Putamen (tissue), 1 donor: Measurements from ENCODE around the gene BRSK2.

Source experiments
- DNase-seq: peaks from one replicate; pipeline ENCODE4 v3.0.0-alpha.2; 2016; ENCODE audit warnings: low spot score

The BRSK2 gene

DNA sequence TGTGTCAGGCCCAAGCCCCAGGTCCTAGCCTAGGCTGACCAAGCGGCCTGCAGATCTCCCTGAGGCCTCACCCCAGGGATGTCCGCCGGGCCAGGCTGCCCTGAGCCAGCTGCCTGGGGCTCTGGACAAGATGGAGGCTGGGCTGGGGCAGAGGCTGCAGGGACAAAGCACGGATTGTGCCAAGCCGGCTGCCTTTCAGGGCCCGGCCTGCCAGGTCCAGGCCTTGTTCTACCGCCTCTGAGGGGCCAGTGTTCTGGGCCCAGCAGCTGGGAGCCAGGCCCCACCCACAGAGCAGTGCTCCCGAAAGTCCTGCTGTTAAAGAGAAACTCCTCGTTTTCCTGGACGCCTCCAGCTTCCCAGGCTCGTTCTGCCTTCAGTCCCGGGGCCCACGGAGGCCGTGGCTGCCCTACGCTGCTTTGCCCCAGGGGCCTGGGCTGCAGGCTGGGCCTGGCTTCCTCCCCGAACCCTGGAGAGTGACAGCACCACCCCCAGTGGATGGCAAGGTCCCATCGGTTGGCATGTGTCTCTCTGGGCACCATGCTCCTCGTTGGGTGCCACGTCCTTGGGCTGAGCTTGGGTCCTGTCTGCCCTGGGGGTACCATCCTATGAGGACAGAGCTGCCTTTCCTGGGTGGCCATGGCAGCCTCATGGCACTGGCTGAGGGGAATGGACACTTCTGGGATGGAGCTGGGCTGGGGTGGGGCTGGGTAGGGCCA lies 7.6 kb downstream of the BRSK2 start:
- DNase-seq, result peak; percentile 96

DNA sequence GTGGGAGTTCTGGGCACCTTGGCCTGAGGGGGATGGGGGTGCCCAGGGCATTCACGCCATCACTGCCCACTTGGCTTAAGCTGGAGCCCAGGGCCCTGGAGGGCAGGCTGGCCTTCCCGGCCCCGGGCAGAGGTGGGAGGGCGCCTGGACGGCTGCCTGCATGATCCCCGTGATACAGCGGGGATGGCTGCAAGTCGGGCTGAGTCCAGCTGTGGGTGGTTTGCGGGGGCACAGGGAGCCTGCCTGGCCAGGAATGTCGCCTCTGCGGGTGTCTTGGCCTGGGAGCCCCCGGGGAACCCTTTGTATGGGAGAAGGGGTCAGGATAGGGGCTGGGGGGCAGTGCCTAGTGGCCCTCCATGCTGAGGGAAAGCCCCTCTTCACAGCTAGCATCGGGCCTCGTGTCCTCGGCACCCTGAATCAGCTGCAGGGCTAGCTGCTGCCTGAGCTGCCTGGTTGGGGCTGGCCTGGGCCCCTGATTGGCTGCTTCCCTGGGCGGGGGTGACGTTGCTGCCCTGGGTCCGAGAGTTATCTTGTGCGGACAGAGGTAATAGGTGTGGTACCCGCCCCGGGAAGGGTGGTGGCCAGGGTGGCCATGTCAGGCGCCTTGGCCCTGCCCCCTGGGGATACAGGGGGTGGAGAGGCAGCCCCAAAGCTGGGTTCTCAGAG lies 8.3 kb downstream of the BRSK2 start:
- no peak for DNase-seq

DNA sequence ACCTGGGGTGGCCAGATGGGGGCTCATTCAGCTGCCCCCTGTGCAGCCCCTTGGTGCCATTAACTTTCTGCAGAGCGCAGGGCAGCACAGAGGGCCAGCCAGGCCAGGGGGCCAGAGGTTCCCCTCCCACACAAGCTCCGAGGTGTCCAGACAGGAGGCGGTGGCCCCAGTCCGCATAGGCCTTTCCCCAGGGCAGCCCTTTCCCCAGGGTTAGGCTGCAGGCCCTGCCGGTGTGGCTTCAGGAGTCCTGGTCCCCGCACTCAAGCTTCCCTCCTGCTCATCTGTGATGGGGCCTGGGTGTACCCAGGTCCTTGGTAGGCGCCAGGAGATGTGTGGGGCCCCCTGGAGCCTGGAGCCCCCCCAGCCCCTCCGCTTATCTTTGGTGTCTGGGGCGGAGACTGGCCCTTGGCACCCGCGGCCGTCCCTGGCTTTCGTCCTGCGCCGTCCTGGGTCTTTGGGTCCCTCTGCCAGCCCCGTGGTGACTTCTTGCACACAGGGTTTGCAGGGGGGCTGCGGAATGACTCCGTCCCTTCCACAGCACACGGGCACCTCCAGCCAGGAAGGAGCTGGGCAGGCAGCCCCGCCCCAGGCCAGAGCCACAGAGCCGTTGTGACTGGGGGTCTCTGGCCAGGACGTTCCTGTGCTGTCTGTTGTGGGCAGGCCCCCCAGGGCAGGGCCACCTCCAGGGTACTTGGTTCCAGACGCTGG lies 8.9 kb downstream of the BRSK2 start:
- DNase-seq, result no peak

DNA sequence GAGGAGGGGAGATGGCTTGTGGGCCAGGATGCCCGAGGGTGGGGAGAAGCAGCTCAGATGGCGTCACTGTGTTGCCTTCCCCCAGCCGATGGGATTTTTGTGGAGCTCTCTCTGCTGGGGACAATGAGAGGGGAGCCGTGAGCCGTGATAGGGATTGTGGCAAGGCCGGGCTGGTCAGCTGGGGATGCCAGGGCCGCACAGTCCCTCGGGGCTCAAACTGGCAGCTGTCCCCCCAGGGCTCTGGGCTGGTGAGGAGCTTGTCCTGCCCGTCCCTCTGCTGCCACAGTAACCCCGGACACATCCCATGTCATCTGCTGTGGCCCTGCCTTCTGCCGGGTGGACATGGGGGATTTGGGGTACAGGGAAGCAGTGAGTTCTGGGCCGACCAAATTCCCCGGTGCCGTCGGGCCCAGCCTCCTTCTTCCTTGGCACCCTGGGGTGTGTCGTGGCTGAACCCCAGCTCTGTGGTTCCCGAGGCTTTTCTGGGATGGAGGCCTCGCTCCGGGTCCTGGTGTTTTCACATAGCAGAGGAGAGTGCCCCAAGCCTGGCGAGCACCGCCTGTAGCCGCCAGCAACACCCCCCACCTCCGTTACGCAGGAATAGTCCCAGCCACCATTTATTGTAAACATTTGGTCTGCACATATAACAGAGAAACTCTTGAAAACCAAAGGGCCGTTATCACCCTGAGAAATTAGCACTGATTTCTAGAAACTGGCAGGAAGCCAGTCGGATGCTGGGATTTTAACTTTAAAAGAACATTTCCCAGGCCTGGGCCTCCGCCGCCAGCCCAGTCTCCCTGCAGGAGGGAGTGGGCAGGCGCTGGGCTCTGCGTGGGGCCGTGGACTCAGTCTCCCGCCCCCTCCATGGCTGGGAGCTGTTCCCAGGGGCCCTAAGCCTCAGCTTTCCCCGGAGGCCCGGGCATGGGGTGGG lies 9.9 kb downstream of the BRSK2 start:
- DNase-seq, result no peak

DNA sequence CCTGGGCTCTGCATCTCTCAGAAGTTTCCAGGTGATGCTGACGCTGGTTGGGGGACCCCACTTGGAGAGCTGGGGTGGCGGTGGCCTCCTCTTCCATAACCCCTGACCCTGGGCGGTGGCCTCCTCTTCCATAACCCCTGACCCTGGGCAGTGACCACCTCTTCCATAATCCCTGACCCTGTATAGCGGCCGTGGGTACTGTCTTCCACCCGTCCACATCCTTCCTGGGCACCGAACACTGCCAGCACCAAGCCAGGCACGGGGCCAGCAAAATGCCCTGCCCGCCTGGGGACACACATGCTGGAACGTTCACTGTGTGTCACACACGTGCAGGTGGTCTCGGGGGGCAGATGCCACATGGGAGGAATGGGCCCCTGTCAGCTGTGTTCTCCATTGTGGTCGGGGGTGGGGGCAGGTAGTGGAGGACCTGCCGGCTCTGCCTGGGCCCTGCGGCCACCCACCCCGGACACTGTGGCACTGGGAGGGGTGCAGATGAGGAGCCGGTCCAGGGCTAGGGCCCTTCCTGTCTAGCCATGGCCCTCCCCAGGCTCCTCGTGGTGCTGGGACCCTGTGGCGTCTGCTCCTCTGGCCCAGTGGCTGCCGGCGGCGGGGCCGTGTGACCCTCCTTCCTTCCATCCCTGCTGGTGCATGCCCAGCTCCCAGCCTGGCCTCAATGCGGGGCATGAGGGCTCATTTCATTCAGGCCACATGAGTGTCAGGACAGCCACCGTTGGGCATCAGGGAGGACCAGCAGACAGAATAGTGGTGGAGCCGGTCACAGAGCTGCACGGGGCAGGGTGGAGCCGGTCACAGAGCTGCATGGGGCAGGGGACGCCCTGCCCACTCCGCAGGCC lies 10.8 kb downstream of the BRSK2 start:
- no peak for DNase-seq

DNA sequence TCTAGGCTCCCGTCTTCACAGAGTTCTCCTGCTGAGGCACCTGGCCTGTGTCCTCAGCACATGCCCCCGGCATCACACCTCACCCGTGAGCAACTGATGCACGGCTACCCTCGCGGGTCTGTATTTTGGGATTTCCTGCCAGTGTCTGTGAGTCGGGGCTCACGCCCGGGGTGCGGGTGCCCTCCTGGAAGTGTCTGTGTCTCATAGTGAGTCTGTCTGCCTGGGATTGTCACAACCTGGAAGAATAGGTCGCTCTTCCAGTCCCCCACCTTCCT lies 11.4 kb downstream of the BRSK2 start:
- DNase-seq, result no peak

DNA sequence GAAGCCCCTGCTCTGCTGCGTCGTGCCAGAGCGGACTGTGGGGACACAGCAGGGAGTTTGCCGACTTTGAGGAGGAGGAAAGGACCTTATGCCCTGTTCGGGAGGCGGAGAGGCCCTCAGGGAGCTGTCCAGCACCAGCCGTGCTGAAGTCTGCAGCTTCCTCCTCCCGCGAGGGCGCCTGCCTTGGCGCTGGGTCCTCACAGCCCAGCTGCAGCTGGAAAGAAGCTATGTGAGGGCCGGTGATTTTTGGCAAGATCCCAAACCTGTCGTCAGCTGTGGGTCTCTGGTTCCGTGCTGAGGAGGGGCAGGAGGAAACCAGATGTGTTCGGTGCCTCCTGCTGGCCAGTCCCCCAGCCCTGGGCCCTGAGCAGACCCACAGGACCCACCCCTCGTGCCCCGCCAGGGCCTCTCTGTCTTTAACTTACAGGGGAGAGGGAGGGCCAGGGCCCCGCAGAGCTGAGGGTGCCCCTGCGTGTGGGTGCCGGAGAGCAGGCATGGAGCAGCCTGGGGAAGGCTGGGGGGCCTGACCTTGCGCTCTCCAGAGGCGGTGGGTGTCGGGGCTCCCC lies 12.0 kb downstream of the BRSK2 start:
- DNase-seq, result peak; percentile 68

DNA sequence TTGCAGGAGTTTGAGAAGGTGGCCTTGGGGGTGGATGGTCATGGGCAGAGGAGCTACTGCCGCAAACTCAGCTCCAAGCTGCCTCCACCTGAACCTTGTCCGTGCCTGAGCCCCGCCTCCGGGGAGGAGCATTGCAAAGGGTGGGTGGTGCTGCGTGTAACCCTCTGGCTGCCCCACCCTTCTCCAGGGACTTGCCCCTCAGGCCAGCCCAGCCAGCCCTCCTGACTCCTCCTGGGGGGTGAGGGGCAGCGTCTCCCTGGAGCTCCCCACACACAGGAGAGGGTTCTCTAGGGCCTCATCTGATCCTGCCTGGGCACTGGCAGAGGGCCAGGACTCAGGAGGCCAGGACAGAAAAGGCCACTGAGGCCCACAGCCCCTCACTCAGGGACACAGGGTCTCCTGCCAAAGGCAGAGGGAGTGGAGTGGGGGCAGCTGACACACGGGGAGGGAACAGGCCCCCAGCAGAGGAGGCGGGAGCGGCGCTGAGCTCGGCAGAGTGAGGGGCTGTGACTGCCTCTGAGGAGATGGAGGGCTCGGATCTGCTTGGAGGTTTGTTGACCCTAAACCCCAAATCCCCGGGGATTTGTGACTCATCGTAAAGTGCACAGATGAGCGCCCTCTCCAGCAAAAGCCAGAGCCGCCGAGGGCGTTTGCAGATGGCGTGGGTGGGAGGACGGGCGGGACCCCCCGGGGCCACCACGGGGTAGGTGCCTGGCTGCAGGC lies 12.8 kb downstream of the BRSK2 start:
- DNase-seq, result no peak

DNA sequence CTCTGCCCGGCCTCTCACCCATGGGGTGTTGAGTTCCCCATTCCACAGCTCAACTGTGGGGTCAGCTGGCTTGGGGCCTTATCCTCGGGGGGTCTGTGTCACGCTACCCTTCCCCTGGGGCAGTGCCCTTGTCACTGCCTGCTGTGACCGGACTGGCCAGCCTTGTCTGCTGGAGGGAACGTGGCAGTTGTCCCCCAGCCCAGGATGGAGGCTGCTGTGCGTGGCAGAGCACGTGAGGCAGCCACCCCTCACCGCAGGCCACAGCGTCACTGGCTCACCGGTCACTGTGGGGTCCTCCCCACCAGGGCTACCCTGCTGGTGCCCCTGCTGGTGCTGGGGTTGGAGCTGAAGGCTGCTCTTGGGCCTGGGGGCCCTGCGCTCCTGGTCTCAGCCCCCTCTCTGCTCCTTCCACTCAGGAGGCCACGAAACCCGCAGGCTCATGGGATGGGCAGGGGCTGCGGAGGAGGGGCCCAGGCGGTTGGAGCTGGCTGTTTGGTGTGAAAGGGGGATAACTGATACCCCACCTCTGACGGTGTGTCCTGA lies 13.4 kb downstream of the BRSK2 start:
- DNase-seq, result no peak

DNA sequence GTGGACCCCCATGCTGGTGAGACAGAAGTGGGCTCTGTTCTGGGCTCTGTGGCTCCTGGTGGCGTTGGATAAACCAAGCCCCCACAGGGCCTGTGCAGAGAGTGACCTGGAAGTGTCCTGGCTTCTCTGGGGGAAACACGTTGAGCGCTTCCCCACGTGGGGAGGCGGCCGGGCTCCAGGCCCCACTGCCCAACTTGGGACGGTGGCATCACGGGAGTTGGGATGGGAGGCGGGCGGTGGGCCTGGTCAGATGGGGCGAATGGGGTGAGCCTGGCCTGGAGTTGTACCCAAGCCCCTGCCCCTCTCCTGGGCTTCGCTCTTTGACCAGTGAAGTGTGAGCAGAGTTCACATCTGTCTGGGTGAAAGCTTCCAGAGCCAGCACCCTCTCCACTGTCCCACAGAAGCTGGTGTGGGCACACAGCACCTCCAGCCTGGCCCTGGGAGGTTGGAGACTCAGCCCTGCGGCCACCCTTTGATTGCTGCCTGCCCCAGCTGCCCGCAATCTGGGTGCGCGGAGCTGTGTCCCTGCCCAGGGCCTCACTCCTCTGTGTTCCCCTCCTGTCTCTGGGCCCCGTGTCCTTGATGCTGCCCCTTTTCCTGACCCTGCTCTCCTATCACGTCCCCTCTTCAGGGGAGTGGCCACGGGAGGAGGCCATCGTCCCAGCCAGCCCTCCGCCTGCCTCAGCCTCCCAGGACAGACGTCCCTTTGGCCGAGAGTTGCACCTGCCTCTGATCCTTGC lies 14.2 kb downstream of the BRSK2 start:
- DNase-seq, result no peak

DNA sequence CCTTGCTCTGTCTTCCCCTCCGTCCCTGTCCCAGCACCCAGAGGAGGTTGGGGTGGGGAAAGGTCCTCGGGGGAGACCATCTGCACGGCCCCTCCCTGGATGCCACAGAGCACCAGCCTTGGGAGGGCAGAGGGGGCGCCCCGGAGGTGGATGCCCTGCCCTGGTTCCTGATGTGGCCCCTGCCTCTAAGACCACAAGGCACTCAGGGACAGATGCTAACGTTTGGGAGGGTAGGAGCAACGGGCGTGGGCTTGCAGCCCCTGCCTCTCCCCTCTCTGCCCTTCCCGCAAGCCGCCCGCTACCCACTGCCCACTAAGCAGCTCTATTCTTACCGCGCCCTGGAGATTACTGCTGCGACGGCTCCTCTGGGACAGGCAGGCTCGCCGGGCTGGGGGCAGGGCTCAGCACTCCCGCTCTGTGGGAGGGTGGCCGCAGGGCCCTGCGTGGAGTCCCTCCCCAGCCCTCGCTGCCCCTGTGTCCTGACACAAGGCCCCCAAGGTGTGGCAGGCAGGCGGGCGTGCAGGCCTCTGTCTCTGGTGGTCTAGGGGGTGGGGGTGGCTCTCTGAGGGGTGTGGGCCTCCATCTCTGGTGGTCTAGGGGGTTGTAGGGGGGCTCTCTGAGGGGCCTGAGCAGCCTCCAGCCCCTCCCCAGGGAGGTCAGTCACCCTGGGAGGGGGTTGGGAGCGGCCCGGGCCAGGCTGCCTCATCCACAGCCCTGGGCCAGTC lies 14.9 kb downstream of the BRSK2 start:
- no peak for DNase-seq

DNA sequence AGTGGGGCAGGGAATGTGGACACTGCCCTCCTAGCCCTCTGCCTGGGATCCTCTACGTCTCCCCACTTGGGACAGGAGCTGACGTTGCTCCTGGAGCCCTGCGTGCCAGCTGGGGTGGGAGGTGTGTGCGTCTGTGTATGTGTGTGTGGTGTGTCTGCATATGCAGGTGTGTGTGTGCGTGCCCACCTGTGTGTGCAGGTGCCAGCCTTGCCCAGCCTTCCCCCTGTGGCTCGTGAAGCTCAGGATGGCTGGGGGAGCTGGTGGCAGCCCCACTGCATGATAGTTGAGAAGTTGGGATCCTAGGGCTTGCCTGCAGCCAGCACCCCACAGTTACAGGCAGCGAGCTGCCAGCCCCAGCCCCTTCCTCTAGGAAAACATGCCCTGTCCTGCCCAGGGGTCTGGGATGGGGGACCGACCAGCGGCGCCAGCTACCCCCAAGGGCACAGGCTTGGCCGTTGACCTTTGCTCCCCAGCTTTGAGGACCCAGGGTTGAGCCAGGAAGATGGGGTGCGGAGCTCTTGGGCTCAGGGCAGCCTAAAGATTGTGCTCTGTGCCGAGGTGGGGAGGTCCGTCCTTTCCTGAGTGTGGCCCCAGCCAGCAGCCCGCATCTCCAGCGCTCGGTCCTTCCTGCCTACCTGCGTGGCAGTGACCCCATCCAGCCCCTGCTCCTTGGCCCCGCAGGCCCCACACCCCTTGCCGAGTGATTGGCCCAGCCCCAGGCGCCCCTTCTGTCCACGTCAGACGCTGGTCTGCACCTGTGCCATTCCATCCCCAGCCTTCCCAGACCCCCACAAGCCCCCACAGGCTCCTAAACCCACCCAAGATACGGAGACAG lies 15.7 kb downstream of the BRSK2 start:
- no peak for DNase-seq

DNA sequence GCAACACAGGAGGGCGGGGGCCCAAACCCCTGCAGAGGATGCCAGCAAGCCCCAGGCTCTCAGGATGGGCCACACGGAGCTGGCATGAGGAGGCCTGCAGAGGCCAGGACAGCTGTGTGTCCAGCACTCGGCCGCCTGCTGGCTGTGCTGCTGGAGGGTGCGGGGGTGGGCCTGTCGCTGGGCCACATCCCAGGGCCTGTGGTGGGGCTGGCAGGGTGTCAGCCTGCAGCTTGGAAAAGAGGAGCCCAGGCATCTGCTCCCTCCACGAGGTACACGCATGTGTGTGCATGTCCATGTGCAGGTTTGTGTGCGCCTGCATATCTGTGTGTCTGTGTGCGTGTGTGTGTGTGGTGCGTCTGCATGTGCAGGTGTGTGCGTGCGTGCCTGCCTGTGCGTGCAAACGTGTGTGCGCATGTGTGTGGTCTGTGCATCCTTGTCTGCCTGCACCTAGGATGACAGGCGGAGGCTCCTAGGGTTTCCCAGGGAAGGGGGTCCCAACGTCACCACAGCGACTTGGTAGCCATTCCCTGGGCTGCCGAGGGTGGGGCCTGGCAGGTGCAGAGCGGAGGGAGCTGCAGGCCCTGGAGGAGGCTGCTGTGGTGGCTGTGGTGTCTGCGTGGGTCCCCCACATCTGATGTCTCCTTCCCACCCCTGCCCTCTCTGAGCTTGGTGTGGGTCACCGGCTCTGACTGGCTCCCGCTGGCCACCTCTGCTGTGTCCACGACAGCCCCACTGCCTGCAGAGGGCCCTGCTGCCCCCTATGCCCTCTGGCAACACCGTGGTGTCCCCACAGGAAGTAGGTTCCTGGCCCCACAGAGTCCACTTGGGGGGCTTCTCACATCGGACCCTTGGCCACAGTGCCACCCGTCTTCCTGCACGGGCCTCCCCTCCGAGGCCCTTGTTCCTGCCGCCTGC lies 17.1 kb downstream of the BRSK2 start:
- no peak for DNase-seq

DNA sequence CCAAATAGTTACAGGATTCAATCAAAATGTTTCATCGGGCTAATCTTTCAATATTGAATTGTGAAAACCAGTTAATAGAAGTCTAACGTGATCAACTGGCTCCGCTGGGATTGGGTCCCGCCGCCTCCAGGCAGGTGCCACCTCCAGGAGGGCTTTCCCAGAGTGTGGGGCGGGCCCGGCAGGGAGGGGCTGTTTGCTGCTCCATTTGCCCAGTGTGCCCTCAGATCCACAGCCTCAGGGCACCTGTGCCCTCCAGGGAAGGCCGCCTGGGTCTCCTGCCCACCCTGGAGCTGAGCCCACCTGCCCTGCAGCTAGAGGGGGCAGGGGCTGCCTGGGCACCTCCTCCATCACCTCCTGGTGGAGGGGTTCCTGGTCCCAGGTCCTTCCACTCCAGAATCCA lies 17.9 kb downstream of the BRSK2 start:
- DNase-seq, result no peak

DNA sequence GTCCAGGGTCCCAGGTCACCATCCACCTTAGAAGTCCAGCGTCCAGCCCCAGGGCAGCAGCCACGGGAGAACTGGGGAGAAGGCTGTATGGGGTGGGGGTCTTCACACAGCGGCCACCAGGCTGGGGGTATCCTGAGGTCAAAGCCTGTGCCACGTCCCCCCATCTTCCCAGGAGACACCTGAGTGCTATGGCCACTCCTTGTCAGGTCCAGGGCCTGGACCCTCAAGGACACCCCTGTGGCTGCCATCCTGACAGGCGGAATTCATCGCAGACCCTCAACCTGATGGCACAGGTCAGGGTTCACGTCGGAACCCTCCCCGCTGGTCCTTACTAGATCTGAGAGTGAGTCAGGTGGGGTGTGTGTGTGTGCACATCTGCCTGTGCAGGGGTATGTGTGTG lies 18.6 kb downstream of the BRSK2 start:
- no peak for DNase-seq

DNA sequence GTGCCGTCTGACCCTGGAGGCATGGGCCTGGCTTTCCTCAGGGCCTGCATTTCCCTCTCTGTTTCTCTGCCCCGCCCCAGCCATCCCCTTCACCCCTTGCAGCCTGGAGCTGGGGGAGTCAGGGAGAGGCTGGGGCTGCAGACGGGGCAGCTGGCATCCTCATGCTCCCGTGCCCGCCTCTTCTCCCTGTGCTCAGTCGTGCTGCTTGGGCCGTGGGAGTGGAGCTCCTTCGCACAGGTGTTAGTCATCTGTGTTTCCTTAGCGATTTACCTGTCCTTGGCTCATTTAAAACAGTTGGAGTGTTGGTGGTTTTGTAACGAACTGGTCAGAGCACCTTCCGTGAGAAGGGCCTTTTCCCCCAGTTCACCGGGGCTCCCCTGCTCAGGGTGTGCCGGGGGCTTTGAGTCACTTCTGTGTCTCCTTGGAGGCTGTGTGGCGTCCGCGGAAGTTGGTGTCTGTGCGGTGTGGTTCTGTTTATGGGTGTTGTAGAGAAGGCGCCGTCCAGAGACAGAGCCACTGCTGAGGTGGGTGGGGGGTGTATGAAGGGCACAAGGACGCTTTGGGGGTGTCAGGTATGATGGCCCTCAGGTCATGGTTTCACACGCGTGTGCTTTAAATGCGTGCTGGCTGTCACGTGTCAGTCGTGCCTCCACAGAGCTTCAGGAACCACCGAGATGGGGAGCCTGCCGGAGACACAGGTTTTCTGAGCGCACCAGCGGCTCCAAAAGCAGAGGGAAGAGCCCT lies 19.5 kb downstream of the BRSK2 start:
- DNase-seq, result peak; percentile 59
